ENCODE results near the gene ZSCAN9. TPM values are rescaled to one million over a fixed set of nuclear protein-coding genes. Genes with fewer than 3 reads are reported as not detected.

Gene ZSCAN9
- total and polyA plus RNA-seq, 2 of the 13 experiments (the other 11 are each of a cell fraction or from before 2014, with no cell fraction given), result 14.6 to 17.8 TPM

- no peak for TF ChIP-seq ZNF484 (CRISPR knock-in tag; IDR thresholded peaks at IDR 0.05; ENCODE audit: borderline replicate concordance, low read depth)
- TF ChIP-seq, protein P1, sequence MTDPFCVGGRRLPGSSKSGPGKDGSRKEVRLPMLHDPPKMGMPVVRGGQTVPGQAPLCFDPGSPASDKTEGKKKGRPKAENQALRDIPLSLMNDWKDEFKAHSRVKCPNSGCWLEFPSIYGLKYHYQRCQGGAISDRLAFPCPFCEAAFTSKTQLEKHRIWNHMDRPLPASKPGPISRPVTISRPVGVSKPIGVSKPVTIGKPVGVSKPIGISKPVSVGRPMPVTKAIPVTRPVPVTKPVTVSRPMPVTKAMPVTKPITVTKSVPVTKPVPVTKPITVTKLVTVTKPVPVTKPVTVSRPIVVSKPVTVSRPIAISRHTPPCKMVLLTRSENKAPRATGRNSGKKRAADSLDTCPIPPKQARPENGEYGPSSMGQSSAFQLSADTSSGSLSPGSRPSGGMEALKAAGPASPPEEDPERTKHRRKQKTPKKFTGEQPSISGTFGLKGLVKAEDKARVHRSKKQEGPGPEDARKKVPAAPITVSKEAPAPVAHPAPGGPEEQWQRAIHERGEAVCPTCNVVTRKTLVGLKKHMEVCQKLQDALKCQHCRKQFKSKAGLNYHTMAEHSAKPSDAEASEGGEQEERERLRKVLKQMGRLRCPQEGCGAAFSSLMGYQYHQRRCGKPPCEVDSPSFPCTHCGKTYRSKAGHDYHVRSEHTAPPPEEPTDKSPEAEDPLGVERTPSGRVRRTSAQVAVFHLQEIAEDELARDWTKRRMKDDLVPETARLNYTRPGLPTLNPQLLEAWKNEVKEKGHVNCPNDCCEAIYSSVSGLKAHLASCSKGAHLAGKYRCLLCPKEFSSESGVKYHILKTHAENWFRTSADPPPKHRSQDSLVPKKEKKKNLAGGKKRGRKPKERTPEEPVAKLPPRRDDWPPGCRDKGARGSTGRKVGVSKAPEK (CRISPR knock-in tag; IDR thresholded peaks at IDR 0.05; ENCODE audit: borderline replicate concordance), result no peak
- no peak for TF ChIP-seq ZNF44 (CRISPR knock-in tag; IDR thresholded peaks at IDR 0.05)
- no peak for TF ChIP-seq MYC (CRISPR knock-in tag; IDR thresholded peaks at IDR 0.05; ENCODE audit: borderline replicate concordance)
- TF ChIP-seq, protein P2, sequence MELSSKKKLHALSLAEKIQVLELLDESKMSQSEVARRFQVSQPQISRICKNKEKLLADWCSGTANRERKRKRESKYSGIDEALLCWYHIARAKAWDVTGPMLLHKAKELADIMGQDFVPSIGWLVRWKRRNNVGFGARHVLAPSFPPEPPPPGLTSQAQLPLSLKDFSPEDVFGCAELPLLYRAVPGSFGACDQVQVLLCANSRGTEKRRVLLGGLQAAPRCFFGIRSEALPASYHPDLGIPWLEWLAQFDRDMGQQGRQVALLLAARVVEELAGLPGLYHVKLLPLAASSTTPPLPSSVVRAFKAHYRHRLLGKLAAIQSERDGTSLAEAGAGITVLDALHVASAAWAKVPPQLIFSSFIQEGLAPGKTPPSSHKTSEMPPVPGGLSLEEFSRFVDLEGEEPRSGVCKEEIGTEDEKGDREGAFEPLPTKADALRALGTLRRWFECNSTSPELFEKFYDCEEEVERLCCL (CRISPR knock-in tag; IDR thresholded peaks at IDR 0.05; ENCODE audit: borderline replicate concordance), result no peak
- TF ChIP-seq ZBTB20 (CRISPR knock-in tag; IDR thresholded peaks at IDR 0.05; ENCODE audit: borderline replicate concordance, low read depth), result no peak
- 0 out of 2 replicates have a peak, but pooled peaks have one; percentile 6 for TF ChIP-seq WIZ (CRISPR knock-in tag; IDR thresholded peaks at IDR 0.05)
- no peak for TF ChIP-seq AHR (CRISPR knock-in tag; IDR thresholded peaks at IDR 0.05)
- TF ChIP-seq HES4 (CRISPR knock-in tag; IDR thresholded peaks at IDR 0.05; ENCODE audit: borderline replicate concordance), result no peak
- TF ChIP-seq ZFP82 (CRISPR knock-in tag; IDR thresholded peaks at IDR 0.05; ENCODE audit: borderline replicate concordance), result peak; percentile 58; the same call in 1 of the 2 replicates
- TF ChIP-seq MED1 (CRISPR knock-in tag; IDR thresholded peaks at IDR 0.05), result peak; percentile 55; the same call in 1 of the 2 replicates
- no peak; the same call in 1 of the 2 replicates for TF ChIP-seq EZH2 (conservative IDR thresholded peaks at IDR 0.05; ENCODE audit: low read depth, low read length)
- TF ChIP-seq, protein P3, sequence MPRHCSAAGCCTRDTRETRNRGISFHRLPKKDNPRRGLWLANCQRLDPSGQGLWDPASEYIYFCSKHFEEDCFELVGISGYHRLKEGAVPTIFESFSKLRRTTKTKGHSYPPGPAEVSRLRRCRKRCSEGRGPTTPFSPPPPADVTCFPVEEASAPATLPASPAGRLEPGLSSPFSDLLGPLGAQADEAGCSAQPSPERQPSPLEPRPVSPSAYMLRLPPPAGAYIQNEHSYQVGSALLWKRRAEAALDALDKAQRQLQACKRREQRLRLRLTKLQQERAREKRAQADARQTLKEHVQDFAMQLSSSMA (CRISPR knock-in tag; IDR thresholded peaks at IDR 0.05), result no peak
- no peak for TF ChIP-seq BRCA1 (CRISPR knock-in tag; IDR thresholded peaks at IDR 0.05)
- 0 out of 2 replicates have a peak, but pooled peaks have one; percentile 60 for TF ChIP-seq ARNT2 (CRISPR knock-in tag; IDR thresholded peaks at IDR 0.05; ENCODE audit: low read depth)
- peak; percentile 51; the same call in 1 of the 2 replicates for TF ChIP-seq SMC3 (IDR thresholded peaks at IDR 0.05; ENCODE audit: low read length)
- TF ChIP-seq MAF1 (CRISPR knock-in tag; IDR thresholded peaks at IDR 0.05; ENCODE audit: borderline replicate concordance), result peak; percentile 59; the same call in 1 of the 2 replicates
- TF ChIP-seq ZNF562 (CRISPR knock-in tag; IDR thresholded peaks at IDR 0.05; ENCODE audit: borderline replicate concordance), result no peak
- peak; percentile 87; the same call in 1 of the 2 replicates for TF ChIP-seq ZNF33A (CRISPR knock-in tag; IDR thresholded peaks at IDR 0.05; ENCODE audit: borderline replicate concordance)
- peak; percentile 89 for TF ChIP-seq KMT2A (CRISPR knock-in tag; IDR thresholded peaks at IDR 0.05)
- TF ChIP-seq ZNF616 (CRISPR knock-in tag; IDR thresholded peaks at IDR 0.05; ENCODE audit: low read depth), result 0 out of 2 replicates have a peak, but pooled peaks have one; percentile 44
- TF ChIP-seq ZNF788 (CRISPR knock-in tag; IDR thresholded peaks at IDR 0.05; ENCODE audit: borderline replicate concordance), result no peak
- TF ChIP-seq PHF8 (CRISPR knock-in tag; IDR thresholded peaks at IDR 0.05), result peak; percentile 90
These were observed 27.2 kb downstream of the ZSCAN9 start, which contains the start of gene ZKSCAN4 (continued) for GRCh38 chr6:28252009-28252975.
